ENCODE measurements around the gene CLEC19A. TPM values are rescaled to one million over a fixed set of nuclear protein-coding genes. Genes with fewer than 3 reads are reported as not detected.

CLEC19A gene
- total RNA-seq, 1 donor from 2014 or later, result not detected

DNA sequence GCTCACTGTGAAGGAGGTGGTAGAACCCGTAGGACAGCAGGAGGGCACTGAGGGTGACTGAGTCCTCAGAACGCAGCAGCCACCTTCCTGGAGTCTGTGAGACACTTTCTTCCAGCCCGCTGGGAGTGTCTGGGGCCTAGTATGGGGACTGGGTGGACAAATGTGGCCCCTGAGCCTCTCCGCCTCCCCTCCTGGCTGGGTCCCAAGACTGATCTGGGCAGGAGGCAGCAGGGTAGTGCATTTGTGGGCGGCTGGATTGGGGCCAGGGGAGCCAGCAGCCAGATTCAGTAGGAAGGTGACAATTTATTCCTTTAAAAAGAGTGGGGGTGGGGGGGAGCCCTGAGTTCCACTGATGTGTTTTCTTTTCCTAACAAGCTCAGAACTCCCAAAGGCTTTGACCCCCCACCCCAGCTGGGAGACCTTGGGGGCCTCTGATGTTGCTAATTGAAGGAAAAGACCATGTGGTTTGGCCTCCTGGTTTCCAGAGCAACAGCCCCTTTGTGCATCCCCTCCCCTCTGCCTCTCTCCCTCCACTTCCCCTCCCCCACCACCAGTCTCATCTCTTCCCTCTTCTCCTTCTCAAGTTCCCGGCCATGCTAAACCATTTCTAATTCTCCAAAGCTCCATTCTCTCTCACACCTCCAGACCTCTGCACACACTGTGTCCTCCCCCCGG lies 4.4 kb downstream of the CLEC19A start:
- intact Hi-C loops (cut with micrococcal nuclease), result loop anchor here (10.0 kb wide), 2 partner anchors 55 to 205 kb away; no protein-coding TSS in a partner anchor
- Mint-ChIP-seq H3K27ac (no peak overlapping the region), H3K27me3 (peaks cover 2% of the 10 kb centered on the region), H3K36me3 (ENCODE audit: low read depth) (no peaks in the 10 kb centered on the region), H3K4me3 (no peak overlapping the region), H3K4me1 (peaks cover 25% of the 10 kb centered on the region), H3K9me3 (no peaks in the 10 kb centered on the region)
- POLR2A ChIA-PET, result no interaction called here
- DNase-seq (no peak), ATAC-seq (ENCODE audit: low read depth) (no peak)
- TF ChIP-seq, protein P1, sequence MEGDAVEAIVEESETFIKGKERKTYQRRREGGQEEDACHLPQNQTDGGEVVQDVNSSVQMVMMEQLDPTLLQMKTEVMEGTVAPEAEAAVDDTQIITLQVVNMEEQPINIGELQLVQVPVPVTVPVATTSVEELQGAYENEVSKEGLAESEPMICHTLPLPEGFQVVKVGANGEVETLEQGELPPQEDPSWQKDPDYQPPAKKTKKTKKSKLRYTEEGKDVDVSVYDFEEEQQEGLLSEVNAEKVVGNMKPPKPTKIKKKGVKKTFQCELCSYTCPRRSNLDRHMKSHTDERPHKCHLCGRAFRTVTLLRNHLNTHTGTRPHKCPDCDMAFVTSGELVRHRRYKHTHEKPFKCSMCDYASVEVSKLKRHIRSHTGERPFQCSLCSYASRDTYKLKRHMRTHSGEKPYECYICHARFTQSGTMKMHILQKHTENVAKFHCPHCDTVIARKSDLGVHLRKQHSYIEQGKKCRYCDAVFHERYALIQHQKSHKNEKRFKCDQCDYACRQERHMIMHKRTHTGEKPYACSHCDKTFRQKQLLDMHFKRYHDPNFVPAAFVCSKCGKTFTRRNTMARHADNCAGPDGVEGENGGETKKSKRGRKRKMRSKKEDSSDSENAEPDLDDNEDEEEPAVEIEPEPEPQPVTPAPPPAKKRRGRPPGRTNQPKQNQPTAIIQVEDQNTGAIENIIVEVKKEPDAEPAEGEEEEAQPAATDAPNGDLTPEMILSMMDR (IDR thresholded peaks at IDR 0.05), result no peak
- CTCF ChIA-PET, result no interaction called here

DNA sequence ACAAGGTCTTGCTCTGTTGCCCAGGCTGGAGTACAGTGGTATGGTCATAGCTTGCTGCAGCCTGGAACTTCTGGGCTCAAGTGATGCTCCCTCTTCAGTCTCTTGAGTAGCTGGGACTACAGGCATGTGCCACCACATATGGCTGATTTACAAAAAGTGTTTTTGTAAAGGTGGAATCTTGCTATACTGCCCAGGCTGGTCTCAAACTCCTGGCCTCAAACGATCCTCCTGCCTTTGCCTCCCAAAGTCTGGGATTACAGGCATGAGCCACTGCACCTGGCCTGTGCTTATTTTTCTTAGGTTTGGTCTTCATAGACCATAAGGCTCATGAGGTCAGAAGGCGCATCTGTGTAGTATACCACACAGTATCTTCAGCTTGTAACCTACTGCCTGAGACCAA lies 5.3 kb downstream of the CLEC19A start:
- ATAC-seq (ENCODE audit: low read depth), result no peak
- Mint-ChIP-seq H3K4me3 (no peak overlapping the region), H3K36me3 (ENCODE audit: low read depth) (no peaks in the 10 kb centered on the region), H3K9me3 (no peaks in the 10 kb centered on the region), H3K27me3 (peaks cover 2% of the 10 kb centered on the region), H3K4me1 (peaks cover 29% of the 10 kb centered on the region), H3K27ac (no peak overlapping the region)
- intact Hi-C loops (cut with micrococcal nuclease), result loop anchor here (10.0 kb wide), 2 partner anchors 54 to 206 kb away; no protein-coding TSS in a partner anchor
- POLR2A ChIA-PET, result no interaction called here
- CTCF ChIA-PET, result no interaction called here
- TF ChIP-seq, protein P1 (IDR thresholded peaks at IDR 0.05), result no peak
- DNase-seq, result no peak

DNA sequence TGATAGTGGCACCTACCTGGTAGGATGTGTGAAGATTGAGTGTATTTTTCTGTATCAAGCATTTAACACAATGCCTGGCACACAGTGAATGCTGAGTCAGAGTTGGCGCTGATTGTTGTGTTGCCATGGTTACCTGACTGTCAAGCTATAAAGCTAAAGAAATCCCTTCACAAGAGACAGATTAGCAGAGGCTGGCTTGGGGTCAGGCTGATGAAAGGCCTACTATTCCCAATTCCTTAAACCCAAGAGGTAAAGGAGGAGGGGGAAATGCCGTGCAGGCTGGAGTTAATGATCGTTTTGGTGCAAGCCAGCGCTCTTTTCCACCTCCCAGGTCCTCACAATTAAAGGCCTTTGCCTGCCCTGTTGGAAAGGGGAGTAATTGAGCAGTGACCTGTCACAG lies 5.9 kb downstream of the CLEC19A start:
- H3K9me3 Mint-ChIP-seq, result no peaks in the 10 kb centered on the region
- no peak for ATAC-seq (ENCODE audit: low read depth)
- peaks cover 2% of the 10 kb centered on the region for H3K27me3 Mint-ChIP-seq
- H3K36me3 Mint-ChIP-seq (ENCODE audit: low read depth), result no peaks in the 10 kb centered on the region
- H3K4me3 Mint-ChIP-seq, result no peak overlapping the region
- POLR2A ChIA-PET, result no interaction called here
- DNase-seq, result no peak
- CTCF ChIA-PET, result no interaction called here
- peaks cover 29% of the 10 kb centered on the region for H3K4me1 Mint-ChIP-seq
- intact Hi-C loops (cut with micrococcal nuclease), result loop anchor here (10.0 kb wide), 2 partner anchors 53 to 207 kb away; no protein-coding TSS in a partner anchor
- TF ChIP-seq, protein P1 (IDR thresholded peaks at IDR 0.05), result no peak
- H3K27ac Mint-ChIP-seq, result no peak overlapping the region

- Mint-ChIP-seq H3K4me3 (no peak overlapping the region), H3K4me1 (peaks cover 29% of the 10 kb centered on the region), H3K27me3 (peaks cover 2% of the 10 kb centered on the region), H3K9me3 (no peaks in the 10 kb centered on the region), H3K36me3 (ENCODE audit: low read depth) (no peaks in the 10 kb centered on the region), H3K27ac (no peak overlapping the region)
- TF ChIP-seq, protein P1 (IDR thresholded peaks at IDR 0.05), result no peak
- intact Hi-C loops (cut with micrococcal nuclease), result loop anchor here (10.0 kb wide), 2 partner anchors 53 to 207 kb away; no protein-coding TSS in a partner anchor
- no peak for DNase-seq
- ChIA-PET CTCF (no interaction called here), POLR2A (no interaction called here)
- no peak for ATAC-seq (ENCODE audit: low read depth)
These were observed 6.7 kb downstream of the CLEC19A start for GRCh38 chr16:19292186-19292585.

- ChIA-PET CTCF (no interaction called here), POLR2A (interaction anchor here (1.0 to 1.6 kb wide), 2 partner anchors 81 to 83 kb away, joined by 6 to 10 read pairs; no protein-coding TSS in a partner anchor)
- Mint-ChIP-seq H3K36me3 (ENCODE audit: low read depth) (no peaks in the 10 kb centered on the region), H3K4me1 (peaks cover 29% of the 10 kb centered on the region), H3K27me3 (peaks cover 7% of the 10 kb centered on the region), H3K27ac (peak overlapping the region; percentile 84), H3K9me3 (no peaks in the 10 kb centered on the region), H3K4me3 (peak overlapping the region; percentile 42)
- TF ChIP-seq, protein P1 (IDR thresholded peaks at IDR 0.05), result no peak
- ATAC-seq (ENCODE audit: low read depth) (peak; percentile 88), DNase-seq (peak; percentile 18)
- intact Hi-C loops (cut with micrococcal nuclease), result loop anchor here (1.0 to 10.0 kb wide), 3 partner anchors 51 to 209 kb away; no protein-coding TSS in a partner anchor
These were observed 8.7 kb downstream of the CLEC19A start for GRCh38 chr16:19294156-19294649.

Measured in activated B cell treated with CpG ODN at 0.5 μM for 24 hours (primary cell).